Stimulated activated naive CD4-positive, alpha-beta T cell (primary cell): Measurements from ENCODE around the gene TNFSF9.
A peak's percentile ranks its signal among the peaks of the same experiment; 100 is the strongest.
"Not testable (repeated sequence)": the region's sequence is repeated elsewhere in the genome, so short reads cannot be mapped to it uniquely, and the experiment has no call there.

Source experiments
- DNase-seq, 6 experiments: peaks; one replicate each; lab custom pipeline; 2025; lab: John Stamatoyannopoulos, UW

Gene TNFSF9

GRCh38 chr19:6532244-6532999 is 1.6 kb downstream of the TNFSF9 start:
- no peak for DNase-seq

DNA sequence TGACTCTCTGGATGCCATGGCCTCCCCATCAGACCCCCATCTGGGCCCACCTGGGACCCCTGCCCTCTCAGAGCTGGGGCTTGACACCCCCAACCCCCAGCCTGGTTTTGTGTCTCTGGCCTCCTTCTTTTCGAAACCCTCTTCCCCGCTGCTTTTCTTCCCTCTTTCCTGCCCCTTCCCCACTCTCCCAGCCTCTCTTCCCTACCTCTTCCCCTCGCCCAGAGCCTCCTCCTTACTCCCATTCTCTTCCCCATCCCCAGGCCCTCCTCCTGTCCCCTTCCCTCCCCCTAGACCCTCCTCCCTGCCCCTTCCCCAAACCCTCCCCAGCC is 2.1 kb downstream of the TNFSF9 start:
- DNase-seq: no peak

GRCh38 chr19:6533746-6534418 is 3.1 kb downstream of the TNFSF9 start:
- no peak for DNase-seq

DNA sequence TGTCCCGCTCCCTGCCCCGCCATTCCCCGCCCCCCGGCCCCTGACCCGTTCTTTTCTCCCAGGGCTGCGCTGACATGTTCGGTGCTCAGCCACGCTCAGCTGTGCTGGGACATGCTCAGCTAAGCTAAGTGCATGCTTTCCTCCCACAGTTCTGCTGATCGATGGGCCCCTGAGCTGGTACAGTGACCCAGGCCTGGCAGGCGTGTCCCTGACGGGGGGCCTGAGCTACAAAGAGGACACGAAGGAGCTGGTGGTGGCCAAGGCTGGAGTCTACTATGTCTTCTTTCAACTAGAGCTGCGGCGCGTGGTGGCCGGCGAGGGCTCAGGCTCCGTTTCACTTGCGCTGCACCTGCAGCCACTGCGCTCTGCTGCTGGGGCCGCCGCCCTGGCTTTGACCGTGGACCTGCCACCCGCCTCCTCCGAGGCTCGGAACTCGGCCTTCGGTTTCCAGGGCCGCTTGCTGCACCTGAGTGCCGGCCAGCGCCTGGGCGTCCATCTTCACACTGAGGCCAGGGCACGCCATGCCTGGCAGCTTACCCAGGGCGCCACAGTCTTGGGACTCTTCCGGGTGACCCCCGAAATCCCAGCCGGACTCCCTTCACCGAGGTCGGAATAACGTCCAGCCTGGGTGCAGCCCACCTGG is 3.7 kb downstream of the TNFSF9 start:
- DNase-seq: no peak

- no peak for DNase-seq
Measured at GRCh38 chr19:6535558-6536137, 4.8 kb downstream of the TNFSF9 start.

GRCh38 chr19:6539514-6539913 is 8.7 kb downstream of the TNFSF9 start:
- DNase-seq: no peak

- DNase-seq: no peak
Measured at GRCh38 chr19:6540918-6541689, 10.3 kb downstream of the TNFSF9 start.

GRCh38 chr19:6543866-6544347 is 13.1 kb downstream of the TNFSF9 start:
- no peak for DNase-seq

- DNase-seq: not testable (repeated sequence)
Measured at GRCh38 chr19:6550679-6551078, 19.9 kb downstream of the TNFSF9 start.

- no peak for DNase-seq
Measured at GRCh38 chr19:6551091-6551490, 20.3 kb downstream of the TNFSF9 start.

DNA sequence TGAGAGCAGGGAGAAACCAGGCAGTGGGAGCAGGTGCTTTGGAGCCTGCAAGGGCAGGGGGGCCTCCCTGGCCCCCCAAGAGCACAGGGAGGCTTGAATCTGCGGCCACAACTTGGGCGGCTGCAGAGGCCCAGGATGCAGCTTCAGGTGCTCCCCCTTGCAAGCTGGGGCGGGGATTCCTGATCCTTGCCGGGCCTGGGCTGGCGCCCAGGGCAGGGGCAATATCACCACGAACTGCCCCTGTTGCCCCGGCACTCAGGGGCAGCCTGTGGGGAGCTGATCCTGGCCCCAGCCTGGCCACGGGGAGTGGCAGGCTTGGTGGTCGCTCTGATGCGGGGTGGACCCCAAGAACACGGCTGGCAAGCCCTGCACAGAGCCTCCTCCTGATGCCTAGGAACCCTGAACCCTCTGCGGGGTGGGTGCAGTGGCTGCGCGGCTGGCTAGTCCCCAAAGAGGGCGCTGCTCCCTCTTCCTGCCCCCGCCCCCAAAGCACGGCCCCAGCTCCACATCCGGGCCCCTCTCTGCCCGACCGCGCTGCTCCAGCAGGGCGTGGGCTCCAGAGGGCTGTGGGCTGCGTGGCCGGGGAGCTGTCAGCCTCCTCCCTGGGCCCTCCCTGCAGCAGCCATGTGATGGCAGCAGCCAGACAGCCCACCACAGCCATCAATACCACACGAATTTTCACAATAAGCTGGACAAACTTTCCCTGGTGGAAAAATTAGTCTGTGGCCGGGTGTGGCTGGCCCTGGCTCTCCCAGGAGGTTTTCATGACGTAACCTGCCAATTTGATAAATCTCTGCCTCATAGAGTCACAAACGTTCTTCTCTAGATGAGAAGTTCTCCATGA is 21.0 kb downstream of the TNFSF9 start:
- peak in 5 of 6 experiments; percentile 19 to 55 (median 35) for DNase-seq

DNA sequence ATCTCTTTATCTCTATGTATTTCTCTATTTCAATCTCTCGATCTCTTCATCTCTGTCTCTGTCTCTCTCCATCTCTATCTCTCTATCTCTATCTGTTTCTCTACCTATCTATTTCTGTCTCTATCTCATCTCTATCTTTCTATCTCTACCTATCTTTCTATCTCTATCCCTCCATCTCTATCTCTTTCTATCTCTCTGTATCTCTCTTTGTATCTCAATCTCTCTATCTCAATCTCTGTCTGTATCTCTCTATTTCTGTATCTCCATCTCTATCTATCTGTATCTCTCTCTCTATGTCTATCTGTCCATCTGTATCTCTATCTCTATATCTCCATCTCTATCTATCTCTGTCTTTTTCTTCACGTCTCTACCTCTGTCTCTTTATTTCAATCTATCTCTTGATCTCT is 25.2 kb downstream of the TNFSF9 start:
- DNase-seq: no peak

DNA sequence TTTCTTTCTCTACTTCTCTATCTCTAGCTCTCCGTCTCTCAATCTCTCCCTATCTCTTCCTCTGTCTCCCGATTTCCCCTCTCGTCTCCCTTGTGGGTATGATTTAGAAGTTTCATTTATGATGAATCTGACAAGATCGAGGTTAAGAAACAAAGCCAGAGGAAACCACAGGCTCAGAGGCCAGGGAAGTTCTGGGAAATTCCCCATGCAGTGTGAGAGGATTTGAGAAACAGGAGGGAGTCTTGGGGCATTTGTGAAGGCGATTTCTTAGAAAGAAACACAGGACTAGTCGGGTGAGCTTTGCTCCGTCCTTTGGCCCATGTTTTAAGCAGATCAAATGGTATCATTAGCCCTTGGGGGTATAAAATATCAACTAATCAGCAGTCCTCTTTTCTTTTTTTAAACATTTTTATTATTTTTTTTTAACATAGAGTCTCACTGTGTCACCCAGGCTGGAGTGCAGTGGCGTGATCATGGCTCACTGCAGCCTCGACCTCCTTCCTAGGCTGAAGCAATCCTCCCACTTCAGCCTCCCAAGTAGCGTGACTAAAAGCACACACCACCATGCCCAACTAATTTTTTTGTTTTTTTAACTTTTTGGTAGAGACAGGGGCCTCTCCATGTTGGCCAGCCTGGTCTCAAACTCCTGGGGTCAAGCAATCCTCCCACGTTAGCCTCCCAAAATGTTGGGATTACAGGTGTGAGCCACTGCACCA is 25.8 kb downstream of the TNFSF9 start:
- no peak for DNase-seq

DNA sequence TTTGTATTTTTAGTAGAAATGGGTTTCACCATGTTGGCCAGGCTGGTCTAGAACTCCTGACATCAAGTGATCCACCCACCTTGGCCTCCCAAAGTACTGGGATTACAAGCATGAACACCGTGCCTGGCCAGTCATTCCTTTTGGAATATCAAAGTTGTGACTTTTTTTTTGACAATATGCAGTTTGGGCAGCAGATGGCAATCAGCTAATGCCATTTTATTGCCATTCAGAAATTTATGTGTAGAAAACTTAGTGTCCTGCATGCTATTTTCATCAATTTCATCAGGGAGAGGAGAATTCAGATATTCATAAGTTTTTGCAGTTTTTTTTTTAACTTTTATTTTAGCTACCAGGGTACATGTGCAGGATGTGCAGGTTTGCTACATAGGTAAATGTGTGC is 31.6 kb downstream of the TNFSF9 start:
- DNase-seq: not testable (repeated sequence)

- peak in 1 of 6 experiments; percentile 12 for DNase-seq
Measured at GRCh38 chr19:6564393-6564792, 33.6 kb downstream of the TNFSF9 start.

GRCh38 chr19:6566727-6567126 is 35.9 kb downstream of the TNFSF9 start:
- not testable (repeated sequence) for DNase-seq

GRCh38 chr19:6568010-6568526 is 37.2 kb downstream of the TNFSF9 start:
- no peak for DNase-seq

DNA sequence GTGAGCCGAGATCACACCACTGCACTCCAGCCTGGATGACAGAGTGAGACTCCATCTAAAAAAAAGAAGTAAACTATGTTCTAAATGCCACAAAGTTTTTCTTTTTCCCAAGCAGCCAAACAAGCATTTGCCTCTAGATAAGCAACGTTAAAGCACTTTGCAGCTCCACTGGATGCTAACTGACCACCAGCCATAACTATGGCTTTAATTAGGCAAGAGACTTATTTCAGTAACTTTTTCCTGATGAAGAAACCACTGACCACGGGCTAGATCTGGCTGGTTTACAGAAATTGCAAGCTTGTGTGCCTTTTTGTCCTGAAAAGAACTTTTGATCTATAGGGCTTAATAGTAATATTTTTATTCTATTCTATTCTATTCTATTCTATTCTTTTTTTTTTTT is 38.0 kb downstream of the TNFSF9 start:
- no peak for DNase-seq

DNA sequence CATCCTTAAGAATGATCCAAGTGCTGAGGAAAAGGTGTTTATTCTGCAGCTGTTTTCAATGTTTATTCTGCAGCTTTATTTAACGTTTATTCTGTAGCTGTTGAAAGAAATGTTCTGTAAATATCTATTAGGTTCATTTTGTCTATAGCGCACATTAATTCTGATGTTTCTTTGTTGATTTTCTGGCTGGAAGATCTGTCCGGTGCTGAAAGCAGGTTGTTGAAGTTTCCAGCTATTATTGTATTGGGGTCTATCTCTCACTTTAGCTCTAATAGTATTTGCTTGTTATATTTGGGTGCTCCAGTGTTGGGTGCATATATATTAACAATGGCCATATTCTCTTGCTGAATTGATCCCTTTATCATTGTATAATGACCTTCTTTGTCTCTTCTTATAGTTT is 39.9 kb downstream of the TNFSF9 start:
- no peak for DNase-seq

GRCh38 chr19:6571167-6571566 is 40.3 kb downstream of the TNFSF9 start:
- no peak for DNase-seq
